Femur (tissue), 1 donor: ENCODE measurements around the gene SDK2.

Experiments
- DNase-seq: peaks from one replicate; pipeline ENCODE4 v3.0.0-alpha.2; 2017

SDK2 gene

DNA sequence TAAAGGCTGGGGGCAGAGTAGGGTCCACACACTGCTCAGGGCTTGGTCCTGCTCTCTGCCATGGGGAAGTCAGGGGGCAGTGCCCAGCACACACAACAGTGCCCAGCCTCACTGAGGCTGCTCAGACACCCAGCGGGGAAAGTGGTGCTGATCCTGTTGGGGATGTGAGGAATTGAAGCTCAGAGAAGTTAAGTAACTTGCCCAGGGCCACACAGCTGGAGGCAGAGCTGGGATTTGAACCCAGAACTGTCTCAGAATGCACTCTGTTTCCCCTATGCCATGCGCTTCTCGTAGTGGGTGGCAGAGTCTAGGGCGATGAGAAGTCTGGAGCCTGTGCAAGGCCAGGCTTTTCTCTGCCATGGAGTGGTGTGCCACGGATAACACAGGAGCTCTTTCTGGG lies 59.3 kb downstream of the SDK2 start:
- DNase-seq, result no peak

GRCh38 chr17:73584049-73584448 lies 60.2 kb downstream of the SDK2 start:
- no peak for DNase-seq

DNA sequence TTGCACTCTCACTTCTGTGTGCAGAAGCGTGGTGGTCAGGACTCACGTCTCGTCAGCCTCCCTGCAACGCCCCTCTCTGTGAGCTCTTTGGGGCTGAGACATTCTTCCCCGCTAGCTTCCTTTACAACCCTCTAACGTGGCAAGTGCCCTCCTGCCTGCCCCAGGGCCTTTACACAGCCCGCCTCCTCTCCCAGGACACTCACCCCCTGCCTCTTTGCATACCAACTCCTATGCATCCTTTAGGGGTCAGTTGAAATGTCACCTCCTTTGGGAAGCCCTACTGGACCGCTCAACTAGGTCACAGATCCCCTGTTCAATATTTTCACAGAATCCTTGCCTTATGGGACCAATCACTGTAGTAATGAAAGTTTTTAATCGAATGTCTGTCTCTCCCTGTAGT lies 61.4 kb downstream of the SDK2 start:
- DNase-seq, result no peak

GRCh38 chr17:73582359-73582758 lies 61.9 kb downstream of the SDK2 start:
- no peak for DNase-seq

- no peak for DNase-seq
Measured at GRCh38 chr17:73581379-73581778, 62.9 kb downstream of the SDK2 start.

GRCh38 chr17:73580073-73580710 lies 64.1 kb downstream of the SDK2 start:
- DNase-seq, result no peak

DNA sequence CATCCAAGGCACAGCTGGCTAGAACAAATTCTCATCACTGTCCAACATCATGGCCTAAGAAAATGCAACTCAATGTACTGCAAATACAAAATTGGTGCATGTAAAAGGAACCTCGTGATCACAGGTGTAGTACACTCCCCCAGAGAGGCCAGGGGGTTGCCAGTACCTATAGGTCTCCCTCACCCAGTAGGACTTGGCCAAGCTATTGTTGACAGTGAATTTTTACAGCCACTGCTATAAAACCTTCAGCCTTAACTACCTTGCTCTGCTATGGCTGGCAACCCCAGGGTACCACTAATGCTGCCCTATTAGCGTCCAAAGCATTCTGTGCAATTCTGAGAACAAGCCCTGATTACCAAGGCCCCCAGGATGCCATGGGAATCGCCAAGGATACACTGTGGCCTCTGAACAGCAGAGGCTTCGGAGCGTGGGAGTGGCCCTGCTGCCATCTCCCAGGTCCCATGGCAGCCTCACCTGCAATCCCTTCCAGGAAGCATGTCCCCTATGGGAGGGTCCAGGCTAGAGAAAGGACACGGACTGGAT lies 67.6 kb downstream of the SDK2 start:
- DNase-seq, result no peak

GRCh38 chr17:73575470-73576221 lies 68.6 kb downstream of the SDK2 start:
- DNase-seq, result no peak

DNA sequence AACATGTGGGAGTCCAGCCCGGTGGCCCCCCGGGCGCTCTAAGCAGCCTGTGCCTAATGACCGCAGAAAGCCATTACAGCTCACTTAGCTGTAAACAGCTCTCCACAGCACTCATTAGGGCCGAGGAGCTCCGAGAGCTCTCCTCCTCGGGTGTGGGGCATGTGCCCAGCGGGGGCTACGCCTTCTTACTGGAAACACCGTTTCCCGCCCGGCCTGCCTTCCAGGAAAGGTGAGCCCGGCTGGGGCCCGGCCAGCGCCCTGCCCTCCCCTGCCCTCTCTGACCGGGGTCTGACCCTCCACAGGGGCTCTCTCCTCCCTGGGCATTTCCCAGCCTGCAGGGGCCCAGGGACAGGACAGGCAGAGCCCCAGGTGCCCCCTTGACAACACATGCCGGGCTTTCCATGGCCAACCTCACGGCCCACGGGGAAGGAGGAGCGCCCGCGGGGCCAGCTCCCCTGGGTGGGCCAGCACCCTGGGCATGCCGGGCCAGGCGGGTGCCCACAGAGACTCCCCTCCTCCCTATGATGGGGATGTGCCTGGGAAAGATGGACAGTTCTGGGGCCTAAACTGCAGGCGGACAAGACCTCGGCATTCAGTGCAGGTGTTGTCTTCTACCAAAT lies 72.6 kb downstream of the SDK2 start:
- DNase-seq, result no peak

GRCh38 chr17:73569762-73570319 lies 74.4 kb downstream of the SDK2 start:
- no peak for DNase-seq

DNA sequence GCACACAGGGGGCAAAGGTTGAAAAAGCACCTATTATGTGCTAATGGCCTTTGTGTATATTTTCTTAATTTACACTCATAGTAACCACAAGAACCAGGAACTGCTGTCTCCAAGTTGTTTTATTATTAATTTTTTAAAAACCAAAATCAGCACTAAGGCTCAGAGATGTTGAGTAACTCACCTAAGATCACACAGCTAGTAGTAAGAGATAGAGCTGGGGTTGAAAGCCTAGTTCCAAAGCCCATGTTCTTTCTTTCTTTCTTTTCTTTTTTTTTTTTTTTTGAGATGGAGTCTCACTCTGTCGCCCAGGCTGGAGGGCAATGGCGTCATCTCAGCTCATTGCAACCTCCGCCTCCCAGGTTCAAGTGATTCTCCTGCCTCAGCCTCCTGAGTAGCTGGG lies 75.3 kb downstream of the SDK2 start:
- no peak for DNase-seq

DNA sequence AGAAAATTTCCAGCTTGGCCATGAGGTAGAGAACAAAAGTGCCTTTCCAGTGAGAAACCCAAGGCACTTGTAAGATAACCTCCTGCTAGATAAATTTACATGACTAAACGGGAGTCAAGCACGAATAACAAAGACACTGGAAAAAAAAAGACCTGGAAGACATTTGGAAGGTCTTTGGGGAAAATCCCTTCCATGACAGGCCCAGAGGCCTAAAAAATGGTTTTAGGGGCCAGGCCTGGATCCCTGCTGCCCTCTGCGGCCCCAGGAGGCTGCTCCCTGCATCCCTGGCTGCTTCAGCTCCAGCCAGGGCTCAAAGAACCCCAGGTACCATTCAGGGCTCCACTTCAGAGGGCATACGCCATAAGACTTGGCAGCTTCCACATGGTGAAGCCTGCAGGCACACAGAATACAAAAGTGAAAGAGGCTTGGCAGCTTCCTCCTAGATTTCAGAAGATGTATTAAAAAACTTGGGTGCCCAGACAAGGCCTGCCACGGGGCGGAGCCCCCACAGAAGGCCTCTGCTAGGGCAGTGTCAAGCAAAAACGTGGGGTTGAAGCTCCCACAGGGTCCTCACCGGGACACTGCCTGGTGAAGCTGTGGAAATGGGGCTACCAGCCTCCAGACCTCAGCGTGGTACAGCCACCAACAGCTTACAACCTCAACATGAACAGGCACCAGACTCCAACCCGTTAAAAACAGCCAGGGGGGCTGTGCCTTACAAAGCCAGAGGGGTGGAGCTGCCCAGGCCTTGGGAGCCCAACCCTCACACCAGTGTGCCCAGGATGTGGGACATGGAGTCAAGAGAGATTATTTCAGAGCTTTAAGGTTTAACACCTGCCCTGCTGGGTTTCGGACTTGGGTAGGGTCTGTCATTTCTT lies 77.1 kb downstream of the SDK2 start:
- DNase-seq, result no peak

- DNase-seq, result peak; percentile 64
Measured at GRCh38 chr17:73564843-73565242, 79.4 kb downstream of the SDK2 start.

DNA sequence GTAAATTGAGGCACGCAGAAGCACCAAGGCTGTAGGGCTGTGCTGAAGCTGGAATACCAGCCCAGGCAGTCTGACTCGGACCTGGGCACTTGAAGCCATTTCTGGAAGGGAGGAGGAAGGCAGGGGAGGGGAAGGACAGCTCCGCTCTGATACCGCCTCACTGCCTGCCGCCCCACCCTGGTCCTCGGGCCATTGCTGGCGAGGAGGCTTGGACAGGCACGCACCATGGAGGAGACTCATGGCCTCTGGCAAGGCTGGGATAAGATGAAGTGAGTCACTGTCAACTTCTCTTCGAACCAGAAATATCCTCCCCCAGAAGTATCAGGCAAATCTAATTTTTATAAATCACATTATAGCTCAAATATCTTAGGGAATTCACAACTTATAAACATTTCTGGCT lies 81.3 kb downstream of the SDK2 start:
- no peak for DNase-seq

GRCh38 chr17:73561111-73561510 lies 83.1 kb downstream of the SDK2 start:
- peak; percentile 74 for DNase-seq

GRCh38 chr17:73560661-73561060 lies 83.6 kb downstream of the SDK2 start:
- peak; percentile 63 for DNase-seq

- DNase-seq, result no peak
Measured at GRCh38 chr17:73559532-73559931, 84.7 kb downstream of the SDK2 start.

GRCh38 chr17:73555199-73555960 lies 88.9 kb downstream of the SDK2 start:
- no peak for DNase-seq

DNA sequence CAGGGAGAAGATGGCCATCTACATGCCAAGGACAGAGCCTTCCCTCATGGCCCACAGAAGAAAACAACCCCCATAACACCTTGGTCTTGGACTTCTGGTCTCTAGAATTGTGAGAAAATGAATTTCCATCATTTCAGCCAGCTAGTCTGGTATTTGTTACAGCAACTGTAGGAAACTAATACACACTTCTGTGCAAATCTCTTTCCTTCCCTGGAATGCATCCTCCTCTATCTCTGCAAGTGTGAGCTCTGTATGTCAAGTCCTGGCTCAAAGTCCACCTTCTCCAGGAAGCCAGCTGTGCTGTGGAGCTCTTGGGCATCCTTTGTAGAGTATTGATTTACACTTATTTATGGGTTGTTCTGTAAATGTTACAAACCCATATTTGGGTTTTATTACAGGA lies 89.7 kb downstream of the SDK2 start:
- DNase-seq, result no peak

- DNase-seq, result no peak
Measured at GRCh38 chr17:73553311-73553710, 90.9 kb downstream of the SDK2 start.

DNA sequence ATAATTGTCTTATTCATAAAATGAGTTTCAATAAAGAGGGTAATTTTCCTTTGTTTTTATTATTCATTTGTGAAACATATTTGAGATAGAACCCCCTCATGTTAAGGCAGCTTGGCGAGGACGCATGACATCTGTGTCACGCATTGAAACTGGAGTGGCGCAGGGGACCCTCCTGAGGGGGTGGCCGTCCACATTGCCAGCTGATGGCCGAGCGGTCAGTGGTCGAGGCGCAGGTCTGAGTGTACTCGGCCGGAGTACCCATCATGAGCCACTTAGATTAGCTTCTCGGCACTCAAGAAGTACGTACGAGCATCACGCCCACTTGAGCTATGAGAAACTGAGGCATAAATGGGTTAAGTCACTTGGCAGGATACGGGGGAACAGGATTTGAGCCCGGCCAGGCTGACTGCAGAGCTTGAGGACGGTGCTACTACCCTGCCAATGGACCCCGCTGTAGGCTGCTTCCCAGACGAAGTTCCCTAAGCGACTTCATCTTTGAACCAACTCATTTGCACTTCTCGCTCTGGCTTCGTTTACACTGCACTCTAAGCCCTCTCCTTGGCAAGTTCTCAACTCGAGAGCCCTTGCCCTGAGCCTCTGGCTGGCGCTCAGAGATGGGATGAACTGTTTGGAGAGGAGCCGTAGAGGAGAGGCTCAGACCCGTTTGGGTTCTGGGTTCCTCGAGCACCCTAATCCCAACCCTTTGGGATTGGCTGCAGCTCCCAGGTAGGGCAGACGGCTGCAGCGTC lies 91.8 kb downstream of the SDK2 start:
- DNase-seq, result no peak
